Stimulated activated CD8-positive, alpha-beta memory T cell treated with anti-CD3 and anti-CD28 coated beads, Interleukin-7, amount 100 ng/mL, for 1 hour (primary cell): ENCODE data around the gene C13orf46.
"Not testable (repeated sequence)": the region's sequence is repeated elsewhere in the genome, so short reads cannot be mapped to it uniquely, and the experiment has no call there.

Experiments
- DNase-seq, 2 donors: peaks; one replicate each; pipeline ENCODE4 v3.0.0-alpha.2; 2020; ENCODE audit warnings: low read depth in 2 of 2

Gene C13orf46

GRCh38 chr13:113992276-113993005 is 18.6 kb upstream of the C13orf46 start:
- no peak for DNase-seq

- no peak for DNase-seq
These were observed 17.9 kb upstream of the C13orf46 start for GRCh38 chr13:113991676-113992179.

- DNase-seq, result no peak
These were observed 17.4 kb upstream of the C13orf46 start for GRCh38 chr13:113991191-113991669.

GRCh38 chr13:113990321-113990837 is 16.5 kb upstream of the C13orf46 start:
- no peak for DNase-seq

- no peak for DNase-seq
These were observed 15.9 kb upstream of the C13orf46 start for GRCh38 chr13:113989585-113990300.

GRCh38 chr13:113988859-113989258 is 15.0 kb upstream of the C13orf46 start:
- not testable (repeated sequence) for DNase-seq

GRCh38 chr13:113982296-113982661 is 8.4 kb upstream of the C13orf46 start:
- DNase-seq, result no peak

GRCh38 chr13:113981611-113982295 is 7.9 kb upstream of the C13orf46 start:
- DNase-seq, result no peak

GRCh38 chr13:113981194-113981605 is 7.3 kb upstream of the C13orf46 start:
- no peak for DNase-seq

GRCh38 chr13:113980489-113981064 is 6.7 kb upstream of the C13orf46 start:
- DNase-seq, result no peak

GRCh38 chr13:113979791-113980471 is 6.1 kb upstream of the C13orf46 start:
- no peak for DNase-seq

GRCh38 chr13:113978741-113979481 is 5.0 kb upstream of the C13orf46 start:
- DNase-seq, result no peak

GRCh38 chr13:113977976-113978375 is 4.1 kb upstream of the C13orf46 start:
- DNase-seq, result no peak

GRCh38 chr13:113976711-113977684 is 3.1 kb upstream of the C13orf46 start:
- DNase-seq, result no peak

GRCh38 chr13:113975416-113975815 is 1.5 kb upstream of the C13orf46 start:
- DNase-seq, result no peak

- no peak for DNase-seq
These were observed 717 bp upstream of the C13orf46 start for GRCh38 chr13:113974304-113975281.

- DNase-seq, result no peak
These were observed 1.2 kb downstream of the C13orf46 start for GRCh38 chr13:113972451-113973217.
